Astrocyte (in vitro differentiated cells and primary cell): ENCODE results near the gene C17orf100. TPM values are rescaled to one million over a fixed set of nuclear protein-coding genes. Genes with fewer than 3 reads are reported as not detected.
A peak's percentile ranks its signal among the peaks of the same experiment; 100 is the strongest.
"Not testable (repeated sequence)": the region's sequence is repeated elsewhere in the genome, so short reads cannot be mapped to it uniquely, and the experiment has no call there.

Source experiments
- DNase-seq: peaks from one replicate; pipeline ENCODE4 v3.0.0-alpha.2; 2010; ENCODE audit warnings: low read depth
- FAIRE-seq: peaks from 2 replicates; lab custom pipeline; 2011; peaks lifted over from hg19 to GRCh38; lab: Jason Lieb, UNC
- H2AFZ ChIP-seq: 2 replicates; pipeline ENCODE4 v1.6.0; 2012; ENCODE audit warnings: low read depth, low read length, inconsistent platforms
- H3K27ac ChIP-seq: 2 replicates; pipeline ENCODE4 v1.5.1; 2011; ENCODE audit warnings: low read depth, low read length, inconsistent platforms
- H3K27me3 ChIP-seq: 2 replicates; pipeline ENCODE4 v1.6.0; 2011; ENCODE audit warnings: low read length, inconsistent platforms; ENCODE audit not compliant: insufficient read depth
- H3K36me3 ChIP-seq: 2 replicates; pipeline ENCODE4 v1.5.1; 2011; ENCODE audit warnings: low read length, inconsistent platforms; ENCODE audit not compliant: insufficient read depth
- H3K4me1 ChIP-seq: 2 replicates; pipeline ENCODE4 v1.5.1; 2011; ENCODE audit warnings: low read length, inconsistent platforms; ENCODE audit not compliant: insufficient read depth
- H3K4me2 ChIP-seq: 2 replicates; pipeline ENCODE4 v1.6.0; 2012; ENCODE audit warnings: low read length, inconsistent platforms
- H3K4me3 ChIP-seq: 2 replicates; pipeline ENCODE4 v1.5.1; 2011; ENCODE audit warnings: low read depth, mild to moderate bottlenecking, low read length, inconsistent platforms; ENCODE audit not compliant: insufficient read depth
- H3K79me2 ChIP-seq: 2 replicates; pipeline ENCODE4 v1.6.0; 2012; ENCODE audit warnings: mild to moderate bottlenecking, low read length, inconsistent platforms; ENCODE audit not compliant: insufficient read depth
- H3K9ac ChIP-seq: 2 replicates; pipeline ENCODE4 v1.6.0; 2012; ENCODE audit warnings: mild to moderate bottlenecking, low read length, inconsistent platforms
- H3K9me3 ChIP-seq: 2 replicates; pipeline ENCODE4 v1.5.1; 2012; ENCODE audit warnings: low read depth, mild to moderate bottlenecking, low read length, inconsistent platforms; ENCODE audit not compliant: insufficient read depth
- H4K20me1 ChIP-seq: 2 replicates; pipeline ENCODE4 v1.6.0; 2012; ENCODE audit warnings: low read length, inconsistent platforms; ENCODE audit not compliant: insufficient read depth
- H3K27ac Mint-ChIP-seq: one replicate; pipeline ENCODE4 v1.8.0; 2021; ENCODE audit warnings: mild to moderate bottlenecking, mixed read lengths; ENCODE audit not compliant: unreplicated experiment
- H3K27me3 Mint-ChIP-seq: one replicate; pipeline ENCODE4 v1.8.0; 2021; ENCODE audit warnings: low read depth, mixed read lengths; ENCODE audit not compliant: unreplicated experiment
- H3K36me3 Mint-ChIP-seq: one replicate; pipeline ENCODE4 v1.8.0; 2021; ENCODE audit warnings: low read depth, mixed read lengths; ENCODE audit not compliant: unreplicated experiment
- H3K4me1 Mint-ChIP-seq: one replicate; pipeline ENCODE4 v1.8.0; 2021; ENCODE audit warnings: low read depth, mixed read lengths; ENCODE audit not compliant: unreplicated experiment
- H3K4me3 Mint-ChIP-seq: one replicate; pipeline ENCODE4 v1.8.0; 2021; ENCODE audit warnings: mild to moderate bottlenecking, moderate library complexity, mixed read lengths; ENCODE audit not compliant: unreplicated experiment
- H3K9me3 Mint-ChIP-seq: one replicate; pipeline ENCODE4 v1.8.0; 2021; ENCODE audit warnings: mild to moderate bottlenecking, mixed read lengths; ENCODE audit not compliant: unreplicated experiment
- EZH2 ChIP-seq: IDR thresholded peaks from 2 replicates; pipeline ENCODE4 v1.6.1; 2012; ENCODE audit warnings: mild to moderate bottlenecking, low read length, inconsistent platforms; ENCODE audit not compliant: insufficient read depth
- total RNA-seq: library from RNA; stranded (reverse); gene quantifications from 2 replicates; pipeline ENCODE4 v1.2.1, GENCODE V29; 2021
- TF ChIP-seq, protein P1 (sequence below): IDR thresholded peaks from 2 replicates; pipeline ENCODE4 v1.5.1; 2011; ENCODE audit warnings: low read depth, mild to moderate bottlenecking, inconsistent platforms, low read length, moderate library complexity; ENCODE audit not compliant: insufficient read depth

Gene C17orf100
- total RNA-seq, 1 donor from 2014 or later = 3.1 TPM

DNA sequence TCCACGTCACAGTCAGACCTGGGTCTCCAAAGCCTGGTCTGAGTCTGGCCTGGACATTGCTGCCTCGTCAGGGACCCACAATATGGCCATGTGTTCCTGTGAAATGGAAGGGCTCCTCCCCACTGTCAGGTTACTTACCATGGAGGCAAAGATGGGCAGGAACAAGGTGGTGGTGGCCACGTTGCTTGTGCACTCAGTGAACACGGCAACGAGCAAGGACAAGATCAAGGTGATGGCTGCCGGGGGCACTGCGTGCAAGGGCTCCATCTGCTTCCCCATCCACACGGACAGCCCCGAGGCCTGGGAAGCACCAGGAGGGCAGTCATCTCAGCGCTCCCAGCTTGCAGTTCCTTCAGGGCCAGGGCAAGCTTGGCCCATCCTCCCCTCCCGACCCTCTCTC lies 39.1 kb downstream of the C17orf100 start:
- H3K36me3 Mint-ChIP-seq = peaks cover 5% of the 10 kb centered on the region

DNA sequence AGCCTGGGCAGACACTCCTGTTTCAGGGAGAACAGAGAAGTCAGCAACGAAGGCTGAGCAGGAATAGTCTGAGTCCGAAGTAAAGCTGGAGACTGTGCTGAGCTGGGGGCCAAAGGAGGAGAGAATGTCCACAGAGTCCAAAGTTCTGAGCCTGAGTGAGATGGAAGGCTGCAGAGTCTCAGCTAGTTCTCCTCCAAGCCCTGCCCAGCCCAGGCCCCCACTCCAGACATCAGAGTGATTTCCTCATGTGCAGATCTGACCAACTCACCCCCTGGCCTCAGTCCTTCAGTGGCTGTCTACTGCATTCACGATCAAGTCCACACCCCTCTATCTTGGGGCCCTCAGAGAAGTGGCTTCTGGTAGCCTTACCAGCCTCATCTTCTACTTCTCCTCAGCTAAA lies 40.0 kb downstream of the C17orf100 start:
- DNase-seq (no peak), FAIRE-seq (no peak)
- H3K4me1 Mint-ChIP-seq = peaks cover 4% of the 10 kb centered on the region
- H3K79me2 ChIP-seq = no peaks in the 10 kb centered on the region
- peaks cover 61% of the 10 kb centered on the region for H3K27me3 Mint-ChIP-seq
- H2AFZ ChIP-seq = no peak overlapping the region
- H3K9me3 Mint-ChIP-seq = peaks cover 8% of the 10 kb centered on the region
- H3K27ac ChIP-seq = no peak overlapping the region
- no peaks in the 10 kb centered on the region for H3K36me3 ChIP-seq
- no peak overlapping the region for H3K4me3 Mint-ChIP-seq
- no peak overlapping the region for H3K4me3 ChIP-seq
- peaks cover 5% of the 10 kb centered on the region for H3K27me3 ChIP-seq
- H4K20me1 ChIP-seq = no peaks in the 10 kb centered on the region
- H3K27ac Mint-ChIP-seq = peak overlapping the region; percentile 34
- no peaks in the 10 kb centered on the region for H3K4me1 ChIP-seq
- no peak overlapping the region for H3K9ac ChIP-seq
- no peak overlapping the region for H3K4me2 ChIP-seq
- TF ChIP-seq, protein P1, sequence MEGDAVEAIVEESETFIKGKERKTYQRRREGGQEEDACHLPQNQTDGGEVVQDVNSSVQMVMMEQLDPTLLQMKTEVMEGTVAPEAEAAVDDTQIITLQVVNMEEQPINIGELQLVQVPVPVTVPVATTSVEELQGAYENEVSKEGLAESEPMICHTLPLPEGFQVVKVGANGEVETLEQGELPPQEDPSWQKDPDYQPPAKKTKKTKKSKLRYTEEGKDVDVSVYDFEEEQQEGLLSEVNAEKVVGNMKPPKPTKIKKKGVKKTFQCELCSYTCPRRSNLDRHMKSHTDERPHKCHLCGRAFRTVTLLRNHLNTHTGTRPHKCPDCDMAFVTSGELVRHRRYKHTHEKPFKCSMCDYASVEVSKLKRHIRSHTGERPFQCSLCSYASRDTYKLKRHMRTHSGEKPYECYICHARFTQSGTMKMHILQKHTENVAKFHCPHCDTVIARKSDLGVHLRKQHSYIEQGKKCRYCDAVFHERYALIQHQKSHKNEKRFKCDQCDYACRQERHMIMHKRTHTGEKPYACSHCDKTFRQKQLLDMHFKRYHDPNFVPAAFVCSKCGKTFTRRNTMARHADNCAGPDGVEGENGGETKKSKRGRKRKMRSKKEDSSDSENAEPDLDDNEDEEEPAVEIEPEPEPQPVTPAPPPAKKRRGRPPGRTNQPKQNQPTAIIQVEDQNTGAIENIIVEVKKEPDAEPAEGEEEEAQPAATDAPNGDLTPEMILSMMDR = no peak
- TF ChIP-seq EZH2 = no peak
- H3K9me3 ChIP-seq = no peaks in the 10 kb centered on the region
- peaks cover 8% of the 10 kb centered on the region for H3K36me3 Mint-ChIP-seq

More for the DNA sequence above, 39.1 kb downstream of the C17orf100 start:
- no peak overlapping the region for H3K4me3 Mint-ChIP-seq
- Histone ChIP-seq H2AFZ (no peak overlapping the region), H3K36me3 (no peaks in the 10 kb centered on the region), H3K9me3 (no peaks in the 10 kb centered on the region), H3K27me3 (peaks cover 5% of the 10 kb centered on the region), H4K20me1 (no peaks in the 10 kb centered on the region), H3K79me2 (no peaks in the 10 kb centered on the region), H3K27ac (no peak overlapping the region), H3K4me3 (no peak overlapping the region), H3K9ac (no peak overlapping the region), H3K4me1 (no peaks in the 10 kb centered on the region), H3K4me2 (no peak overlapping the region)
- H3K27me3 Mint-ChIP-seq = peaks cover 63% of the 10 kb centered on the region
- FAIRE-seq (no peak), DNase-seq (no peak)
- peaks cover 4% of the 10 kb centered on the region for H3K4me1 Mint-ChIP-seq
- no peak overlapping the region for H3K27ac Mint-ChIP-seq
- TF ChIP-seq, protein P1 = no peak
- no peak for TF ChIP-seq EZH2
- peaks cover 8% of the 10 kb centered on the region for H3K9me3 Mint-ChIP-seq

DNA sequence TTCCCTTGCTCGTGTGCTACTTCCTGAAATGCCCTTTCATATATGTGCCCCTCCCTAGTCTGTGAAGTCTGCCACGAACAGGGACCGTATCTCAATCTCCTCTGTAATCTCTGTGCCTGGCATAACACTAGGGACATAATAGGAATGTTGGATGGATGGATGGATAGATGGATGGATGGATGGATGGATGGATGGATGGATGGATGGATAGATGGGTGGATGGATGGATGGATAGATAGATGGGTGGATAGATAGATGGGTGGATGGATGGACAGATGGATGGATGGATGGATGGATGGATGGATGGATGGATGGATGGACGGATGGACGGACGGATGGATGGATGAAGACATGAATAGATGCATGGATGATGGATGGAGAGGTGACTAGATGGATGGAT lies 40.4 kb downstream of the C17orf100 start:
- not testable (repeated sequence) for H3K27ac Mint-ChIP-seq, H2AFZ ChIP-seq
- peaks cover 61% of the 10 kb centered on the region for H3K27me3 Mint-ChIP-seq

More for the DNA sequence above, 40.4 kb downstream of the C17orf100 start:
- not testable (repeated sequence) for H3K9me3 ChIP-seq, FAIRE-seq, H3K9me3 Mint-ChIP-seq, H3K27me3 ChIP-seq, H3K4me1 Mint-ChIP-seq, H3K9ac ChIP-seq, H3K79me2 ChIP-seq, H3K27ac ChIP-seq, H3K36me3 ChIP-seq, H4K20me1 ChIP-seq, H3K4me1 ChIP-seq, H3K4me3 ChIP-seq, DNase-seq, H3K4me3 Mint-ChIP-seq, H3K4me2 ChIP-seq
- H3K36me3 Mint-ChIP-seq = peaks cover 10% of the 10 kb centered on the region
